Activated T-cell treated with anti-CD3 and anti-CD28 coated beads, Interleukin-2, amount 50 U/mL, for 48 hours (primary cell): ENCODE results near the gene C16orf95.

ENCODE experiments used
- DNase-seq, 2 experiments: peaks; one replicate each; pipeline ENCODE4 v3.0.0-alpha.2; 2020

C16orf95 gene

DNA sequence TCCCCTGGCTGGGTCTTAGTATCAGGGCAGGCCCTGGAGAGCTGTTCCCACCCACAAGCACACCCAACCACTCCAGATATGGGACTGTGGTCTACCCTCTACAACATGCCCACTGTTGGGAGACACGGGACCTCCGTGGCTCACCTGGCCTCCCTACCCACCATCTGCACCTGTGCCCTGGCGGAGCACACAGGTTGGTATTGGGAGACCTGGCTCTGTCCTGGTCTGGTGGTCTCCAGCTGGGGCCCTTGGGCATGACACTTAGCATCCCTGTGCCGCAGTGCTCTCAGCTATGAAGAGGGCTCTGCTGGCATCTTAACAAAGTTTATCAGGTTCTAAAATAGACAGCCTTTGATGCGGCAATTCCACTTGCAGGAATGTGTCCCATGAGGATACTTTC lies 5.8 kb downstream of the C16orf95 start:
- DNase-seq = no peak

DNA sequence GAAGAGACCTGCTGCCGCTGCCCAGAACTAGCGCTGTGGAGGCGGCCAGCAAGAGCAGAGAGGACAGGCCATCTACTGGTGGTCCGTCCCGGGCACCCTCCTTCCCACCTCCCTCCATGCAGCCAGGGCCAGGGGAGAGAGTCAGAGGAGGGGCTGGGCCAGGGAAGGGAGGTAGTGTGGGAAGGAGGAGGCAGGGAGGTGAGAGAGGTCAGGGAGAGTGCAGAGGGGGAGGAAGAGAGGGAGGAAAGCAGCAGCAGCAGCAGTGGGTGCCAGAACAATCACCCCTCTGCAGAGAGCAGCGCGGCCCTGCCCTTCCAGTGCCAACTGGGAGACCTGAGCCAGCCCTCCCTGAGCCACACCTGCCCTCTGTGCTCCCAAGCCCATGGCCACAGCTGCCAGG lies 6.6 kb downstream of the C16orf95 start:
- DNase-seq = no peak

DNA sequence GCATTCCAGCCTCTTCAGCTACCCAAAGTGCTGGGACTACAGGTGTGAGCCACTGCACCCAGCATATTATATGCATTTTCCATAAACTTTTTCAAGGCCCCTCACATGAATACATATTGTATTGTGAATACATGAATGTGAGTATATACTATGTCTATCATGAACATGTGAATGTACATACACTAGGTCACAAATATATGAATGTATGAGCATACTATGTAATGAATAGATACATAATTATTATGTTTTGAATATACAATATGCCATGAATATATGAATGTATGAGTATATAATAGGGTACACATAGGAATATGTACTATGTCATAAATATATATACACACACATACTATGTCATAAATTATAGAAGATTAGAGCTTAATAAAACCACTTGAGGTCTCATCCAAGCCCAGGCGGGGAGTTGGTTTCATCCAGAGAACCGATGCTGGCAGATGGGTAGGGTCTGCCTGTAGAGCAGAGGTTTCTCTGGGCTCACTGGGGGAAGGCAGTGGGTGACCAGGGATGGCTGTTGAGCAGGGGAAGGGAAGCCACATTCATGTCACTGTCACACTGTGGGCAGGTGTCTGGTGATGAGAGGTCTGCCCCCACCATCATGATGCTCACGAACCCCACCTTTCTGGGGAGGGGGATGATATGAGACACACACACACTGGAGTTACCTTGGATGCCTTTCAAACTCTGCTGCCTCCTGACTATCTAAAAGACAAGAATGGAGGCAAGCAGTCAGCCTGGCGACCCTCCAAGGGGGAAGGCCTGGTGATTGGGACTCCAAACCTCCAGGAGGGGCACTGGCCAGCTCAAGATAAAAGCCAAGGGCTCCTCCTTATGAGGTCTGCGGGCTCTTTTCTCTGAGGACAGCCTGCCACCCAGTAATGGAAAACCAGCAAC lies 7.3 kb downstream of the C16orf95 start:
- DNase-seq = no peak

DNA sequence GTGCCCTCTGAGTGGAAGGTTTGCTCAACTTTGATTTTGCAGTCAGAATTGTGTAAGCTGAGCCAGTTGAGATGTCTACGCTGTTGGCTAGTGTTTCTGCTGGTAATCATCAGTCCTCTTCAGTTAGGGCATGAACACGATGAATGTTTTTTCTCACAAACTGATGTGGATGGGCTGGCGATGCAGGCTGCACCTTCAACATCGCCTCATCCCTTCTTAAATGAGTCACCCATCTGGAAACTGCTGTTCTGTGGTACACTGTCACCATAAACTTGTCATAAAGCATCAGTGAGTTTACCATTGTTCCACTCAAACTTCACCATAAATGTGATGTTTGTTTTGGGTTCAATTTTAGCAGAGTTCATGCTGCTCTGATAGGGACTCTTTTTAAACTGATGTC lies 8.4 kb downstream of the C16orf95 start:
- DNase-seq = peak in 1 of 2 experiments; percentile 37

DNA sequence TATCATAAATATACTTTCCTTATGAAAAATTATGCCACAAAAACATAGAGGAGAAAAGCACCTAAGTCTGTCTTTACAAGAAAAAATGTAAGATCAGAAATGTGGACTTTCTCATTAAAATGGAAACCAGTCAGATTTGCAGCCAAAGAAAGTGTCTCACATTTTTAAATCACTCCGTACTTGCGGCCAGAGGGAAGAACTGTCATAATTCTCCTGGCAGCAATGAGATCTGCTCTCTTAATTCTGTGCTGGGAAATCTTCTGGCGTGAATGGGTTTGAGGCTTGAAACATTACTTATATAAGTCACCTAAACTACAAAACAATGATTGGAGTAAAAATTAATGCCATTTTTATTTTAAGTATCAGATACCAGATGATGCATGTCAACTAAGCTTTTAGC lies 10.7 kb downstream of the C16orf95 start:
- DNase-seq = no peak

DNA sequence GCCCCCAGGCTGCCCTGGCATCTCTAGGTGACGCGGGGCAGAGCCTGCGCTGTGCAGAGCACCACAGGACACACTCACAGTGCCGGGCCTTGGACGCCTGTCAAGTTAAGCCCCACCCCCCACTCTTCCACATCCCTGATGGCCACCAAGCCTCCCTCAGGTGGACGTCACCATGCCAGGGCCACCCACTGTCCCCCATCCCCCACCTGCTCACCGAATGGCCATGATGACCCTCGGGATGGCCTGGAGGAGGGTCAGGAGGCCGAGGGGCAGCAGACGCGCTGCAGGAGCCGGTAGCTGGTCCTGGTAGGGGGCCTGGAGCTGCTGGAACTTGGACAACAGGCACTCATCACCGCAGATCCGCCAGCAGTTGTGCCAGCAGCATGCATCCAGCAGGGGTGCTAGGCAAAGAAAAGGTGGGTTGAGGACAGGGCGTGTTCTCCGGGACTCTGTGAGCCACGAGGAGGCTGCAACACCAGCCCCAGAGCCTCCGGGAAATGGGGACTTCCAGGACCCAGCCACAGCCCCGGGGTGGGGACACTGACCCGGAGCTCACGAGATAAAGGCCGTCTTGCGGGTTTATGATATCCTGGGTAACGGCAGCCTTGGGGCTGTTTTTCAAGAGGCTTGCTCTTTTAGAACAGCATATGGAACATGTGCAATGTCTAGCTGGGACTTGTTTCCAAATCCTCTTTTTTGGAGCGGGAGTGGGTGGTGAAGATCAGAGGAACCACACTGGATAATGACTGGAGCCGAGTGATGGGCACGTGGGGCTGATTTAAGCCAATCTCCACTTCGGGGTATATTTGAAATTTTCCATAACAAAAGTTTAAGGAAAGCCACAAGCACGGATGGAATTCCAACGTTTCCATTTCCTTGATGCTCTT lies 11.4 kb downstream of the C16orf95 start:
- no peak for DNase-seq

DNA sequence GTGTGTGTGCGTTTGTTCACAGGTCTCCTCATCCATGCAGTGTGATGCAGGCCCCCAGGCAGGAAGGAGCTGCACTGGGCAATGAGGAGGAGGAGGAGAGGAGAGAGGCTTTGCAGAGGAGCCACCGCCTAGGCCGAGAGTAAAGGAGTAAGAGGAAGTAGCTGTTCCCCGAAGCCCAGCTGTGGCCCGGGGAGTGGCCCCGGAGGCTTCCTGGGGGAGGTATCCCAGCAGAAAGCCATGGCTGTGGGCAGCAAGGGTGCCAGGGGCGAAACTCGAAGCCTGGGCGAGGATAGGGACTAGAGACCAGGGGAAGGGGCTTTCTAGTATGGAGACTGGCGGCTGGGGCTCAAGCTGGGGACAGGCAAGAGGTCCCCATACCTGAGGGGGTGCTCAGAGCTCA lies 12.2 kb downstream of the C16orf95 start:
- no peak for DNase-seq

DNA sequence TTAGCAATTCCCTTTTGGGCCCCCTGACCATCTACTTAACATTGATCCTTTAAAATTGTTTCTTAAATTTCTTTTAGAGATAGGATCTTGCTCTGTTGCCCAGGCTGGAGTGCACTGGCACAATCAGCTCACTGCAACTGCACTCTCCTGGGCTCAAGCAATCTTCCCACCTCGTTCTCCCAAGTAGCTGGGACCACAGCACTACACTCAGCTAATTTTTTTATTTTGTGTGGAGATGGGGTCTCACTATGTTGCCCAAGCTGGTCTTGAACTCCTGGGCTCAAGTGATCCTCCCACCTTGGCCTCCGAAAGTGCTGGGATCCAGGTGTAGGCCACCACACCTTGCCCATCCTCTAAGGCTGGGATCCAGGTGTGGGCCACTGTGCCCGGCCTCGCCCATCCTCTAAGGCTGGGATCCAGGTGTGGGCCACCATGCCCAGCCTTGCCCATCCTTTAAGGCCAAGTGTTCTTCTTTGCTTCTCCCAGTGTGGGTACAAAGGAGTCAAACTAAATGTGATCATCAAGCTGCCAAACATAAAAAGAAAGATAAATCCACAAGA lies 13.2 kb downstream of the C16orf95 start:
- DNase-seq = no peak

DNA sequence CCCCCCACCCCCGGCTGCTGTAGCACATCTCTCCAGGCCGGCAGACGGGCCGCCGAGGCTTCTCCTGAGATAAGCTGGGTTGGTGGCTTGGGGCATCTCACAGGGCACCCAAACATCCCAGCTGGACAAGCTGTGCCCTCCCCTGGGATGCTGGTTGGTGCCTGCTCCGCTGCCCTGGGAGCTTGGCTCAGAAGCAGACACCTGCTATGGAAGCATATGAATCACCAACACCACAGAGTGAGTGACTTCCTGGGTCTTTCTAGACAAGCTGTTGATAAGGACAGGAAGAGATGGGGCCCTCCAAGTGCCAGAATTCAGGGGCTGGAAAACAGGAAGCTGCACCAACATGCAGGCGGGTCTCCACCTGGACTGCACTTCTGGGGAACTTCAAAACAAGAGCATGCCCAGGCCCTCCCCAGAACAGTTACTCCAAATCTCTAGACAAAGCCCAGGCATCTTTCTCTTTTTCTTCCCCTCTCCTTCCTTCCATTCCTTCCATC lies 13.7 kb downstream of the C16orf95 start:
- no peak for DNase-seq

DNA sequence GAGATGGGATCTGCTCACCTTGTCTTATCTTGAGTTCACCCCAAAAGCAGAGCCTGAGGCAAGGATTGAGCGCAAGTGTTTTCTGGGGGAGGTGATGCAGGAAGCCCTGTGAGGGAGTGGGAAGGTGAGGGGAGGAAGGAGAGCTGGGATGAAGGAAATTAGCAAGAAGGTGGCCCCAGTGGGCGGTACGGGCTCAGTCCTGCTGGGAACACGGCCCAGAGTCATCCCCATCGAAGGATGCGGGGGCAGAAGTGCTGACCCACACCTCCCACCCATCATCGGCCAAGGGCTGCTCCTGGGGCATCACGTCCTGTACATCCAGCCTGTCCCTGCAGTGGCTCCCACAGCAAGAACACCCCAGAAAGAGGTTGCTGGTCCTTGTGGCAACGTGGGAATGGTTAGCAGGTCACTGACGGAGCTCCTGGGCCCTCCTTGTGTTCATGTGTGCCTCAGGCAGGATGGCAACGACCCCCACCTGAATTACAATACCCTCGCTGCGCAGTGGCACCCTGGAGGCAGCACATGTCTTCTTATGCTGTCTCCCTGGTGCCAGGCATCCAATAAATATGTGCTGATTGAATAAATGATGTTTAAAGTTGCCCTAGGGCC lies 18.2 kb downstream of the C16orf95 start:
- DNase-seq = no peak

DNA sequence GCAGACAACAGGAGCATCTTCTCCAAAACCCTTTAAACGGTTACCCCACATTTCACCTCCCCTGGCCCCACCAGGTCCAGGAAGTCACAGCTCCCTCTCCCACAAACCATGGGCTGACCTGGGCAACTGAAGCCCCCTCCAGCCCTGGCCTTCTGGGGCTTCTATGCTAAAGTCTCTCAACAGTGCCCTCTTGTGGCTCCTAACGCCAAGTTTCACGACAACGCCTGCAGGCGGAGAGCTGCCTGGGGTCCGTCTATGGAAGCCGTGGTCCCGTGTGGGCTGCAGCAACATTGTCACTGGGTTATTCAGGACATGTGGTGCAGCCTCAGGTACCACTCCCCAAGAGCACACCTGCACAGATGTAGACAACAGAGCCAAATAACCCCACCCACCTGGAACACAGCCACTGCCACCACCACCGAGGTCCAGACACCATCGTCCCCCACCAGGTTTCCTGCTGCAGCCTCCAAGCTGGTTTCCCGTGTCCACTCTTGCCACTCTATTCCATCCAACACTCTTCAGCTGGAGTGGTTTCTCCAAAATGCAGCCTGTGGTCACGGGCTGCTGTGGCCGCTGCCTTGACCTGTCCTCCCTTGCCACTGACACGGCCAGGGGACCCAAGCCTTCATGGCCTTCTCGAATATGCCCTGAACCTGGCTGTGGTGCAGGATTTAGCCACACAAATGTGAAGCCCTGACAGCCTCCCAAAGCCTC lies 19.1 kb downstream of the C16orf95 start:
- peak; percentile 57 to 60 for DNase-seq

DNA sequence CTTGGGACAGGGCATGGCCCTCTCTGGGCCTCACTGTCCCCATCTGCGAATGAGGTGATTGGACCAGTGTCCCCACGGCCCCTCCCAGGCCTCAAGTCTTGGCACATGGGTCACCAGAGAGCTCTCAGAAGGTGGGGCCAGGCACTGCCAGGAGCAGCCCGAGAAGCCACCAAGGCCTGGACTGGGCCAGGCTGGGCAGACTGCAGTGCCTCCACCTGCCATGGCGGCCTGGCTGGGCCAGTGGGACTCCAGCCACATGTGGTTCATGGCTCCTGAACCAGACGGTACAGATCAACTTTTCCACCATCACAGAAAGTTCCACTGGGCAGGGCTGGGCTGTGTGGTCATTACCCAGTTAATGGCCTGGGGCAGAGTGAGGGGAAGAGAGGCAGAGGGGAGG lies 19.8 kb downstream of the C16orf95 start:
- DNase-seq = no peak

DNA sequence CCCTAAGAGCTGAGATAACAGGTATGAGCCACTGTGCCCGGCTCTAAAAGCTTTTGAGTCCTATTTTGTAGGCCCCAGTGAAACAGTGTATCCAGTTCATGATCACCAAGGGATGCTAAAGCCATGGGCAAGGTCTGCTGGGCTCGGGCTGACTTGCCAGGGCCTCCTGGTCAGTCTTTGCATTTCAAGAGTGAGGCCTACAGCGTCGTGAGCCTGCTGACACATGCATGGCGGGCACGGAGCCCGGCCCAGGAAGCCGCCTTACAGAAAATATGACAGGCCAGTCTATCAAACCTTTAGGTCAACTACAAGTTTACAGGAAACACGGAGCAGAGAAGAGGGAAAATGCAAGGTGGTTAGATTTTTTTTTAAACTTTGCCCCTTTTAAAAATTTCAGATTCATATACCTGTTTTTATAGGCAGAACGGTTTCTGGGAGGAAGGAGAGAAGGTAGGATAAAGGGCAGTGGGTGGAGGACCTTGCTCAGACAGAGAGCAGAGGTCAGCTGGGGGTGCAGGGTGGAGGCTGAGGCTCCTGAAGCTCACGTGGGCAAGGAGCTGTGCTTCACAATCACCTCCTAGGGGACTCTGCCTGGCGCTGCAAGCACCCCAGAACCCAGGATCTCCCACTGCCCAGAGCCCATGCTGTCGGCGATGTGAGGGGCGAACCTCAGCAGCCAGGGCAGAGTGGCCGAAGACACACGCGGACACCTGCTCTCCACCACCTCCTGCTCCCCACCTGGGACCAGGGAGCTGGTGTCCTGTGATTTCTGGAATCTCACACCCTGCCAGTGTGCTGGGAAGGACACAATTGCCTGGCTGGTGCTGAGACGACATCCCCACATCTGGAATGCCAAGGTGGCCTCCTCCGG lies 21.3 kb downstream of the C16orf95 start:
- no peak for DNase-seq

DNA sequence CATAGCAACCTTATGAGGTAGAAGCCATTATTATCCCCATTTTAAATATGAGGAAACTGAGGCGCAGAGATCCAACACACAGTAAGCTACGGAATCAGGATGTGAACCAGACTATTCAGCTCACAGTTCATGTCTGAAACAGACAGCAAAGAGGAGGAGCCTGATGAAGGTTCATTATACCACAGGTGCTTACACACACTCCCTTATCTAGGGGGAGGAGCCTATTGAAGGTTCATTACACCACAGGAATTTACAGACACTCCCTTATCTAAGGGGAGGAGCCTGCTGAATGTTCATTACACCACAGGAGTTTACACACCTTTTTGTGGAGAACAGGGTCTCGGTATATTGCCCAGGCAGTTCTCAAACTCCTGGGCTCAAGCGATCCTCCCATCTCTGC lies 21.9 kb downstream of the C16orf95 start:
- DNase-seq = no peak

DNA sequence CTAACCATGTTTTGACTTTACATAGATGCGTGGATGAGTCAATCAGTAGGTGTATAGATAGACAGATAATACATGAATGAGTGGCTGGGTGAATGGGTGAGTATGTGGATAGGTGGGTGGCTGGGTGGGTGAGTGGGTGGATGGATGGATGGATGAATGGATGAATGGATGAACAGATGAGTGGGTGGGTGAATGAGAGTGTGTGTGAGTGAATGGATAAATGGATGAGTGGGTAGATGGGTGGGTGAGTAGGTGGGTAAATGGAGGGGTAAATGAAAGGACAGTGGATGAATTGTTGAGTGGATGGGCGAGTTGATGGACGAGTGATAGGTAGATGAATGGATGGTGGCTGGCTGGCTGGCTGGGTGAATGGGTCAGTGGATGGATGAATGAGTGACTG lies 23.2 kb downstream of the C16orf95 start:
- DNase-seq = no peak

DNA sequence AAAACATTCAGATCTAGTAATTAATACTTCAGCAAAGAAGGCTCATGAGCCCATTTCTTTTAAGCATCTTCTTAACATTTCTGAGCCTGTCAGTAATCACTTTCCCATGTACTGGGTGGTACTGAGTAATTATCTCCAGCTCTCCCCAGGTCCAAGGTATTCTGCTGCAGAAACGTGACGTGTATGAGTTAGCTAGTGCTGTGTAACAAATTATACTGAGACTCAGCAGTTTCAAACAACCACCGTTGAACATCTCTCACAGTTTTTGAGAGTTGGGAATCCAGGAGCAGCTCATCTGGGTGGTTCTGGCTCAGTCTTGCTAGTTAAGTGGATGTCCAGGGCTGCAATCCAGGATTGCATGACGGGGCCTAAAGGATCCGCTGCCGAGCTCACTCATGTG lies 25.2 kb downstream of the C16orf95 start:
- DNase-seq = no peak

DNA sequence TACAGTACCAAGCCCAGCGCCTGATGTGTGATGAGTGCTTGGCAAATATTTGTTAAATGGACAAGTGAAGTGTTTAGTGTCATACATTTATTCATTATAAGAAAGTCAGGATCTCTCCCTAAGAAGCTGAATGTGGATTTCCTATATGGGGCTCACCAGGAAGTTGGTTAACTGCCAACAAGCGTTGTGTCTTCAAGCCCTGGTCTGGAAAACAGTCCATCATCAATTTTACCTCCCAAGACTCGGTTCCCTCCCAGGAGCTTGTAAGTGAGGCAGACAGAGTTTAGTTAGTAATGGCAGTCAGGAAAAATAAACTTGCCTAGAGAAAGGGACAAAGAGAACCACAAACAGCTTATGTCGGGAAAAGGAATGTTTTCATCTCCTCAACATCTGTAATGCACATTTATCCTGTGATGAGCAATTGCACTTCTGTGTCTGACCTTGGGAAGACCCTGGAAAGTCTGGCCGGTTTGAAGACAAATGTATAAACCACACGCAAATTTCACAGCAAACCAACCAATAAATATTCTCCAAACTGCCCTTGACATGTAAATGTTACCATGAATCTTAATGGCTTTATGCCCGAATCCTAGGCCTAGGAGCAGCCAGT lies 28.3 kb downstream of the C16orf95 start:
- no peak for DNase-seq

DNA sequence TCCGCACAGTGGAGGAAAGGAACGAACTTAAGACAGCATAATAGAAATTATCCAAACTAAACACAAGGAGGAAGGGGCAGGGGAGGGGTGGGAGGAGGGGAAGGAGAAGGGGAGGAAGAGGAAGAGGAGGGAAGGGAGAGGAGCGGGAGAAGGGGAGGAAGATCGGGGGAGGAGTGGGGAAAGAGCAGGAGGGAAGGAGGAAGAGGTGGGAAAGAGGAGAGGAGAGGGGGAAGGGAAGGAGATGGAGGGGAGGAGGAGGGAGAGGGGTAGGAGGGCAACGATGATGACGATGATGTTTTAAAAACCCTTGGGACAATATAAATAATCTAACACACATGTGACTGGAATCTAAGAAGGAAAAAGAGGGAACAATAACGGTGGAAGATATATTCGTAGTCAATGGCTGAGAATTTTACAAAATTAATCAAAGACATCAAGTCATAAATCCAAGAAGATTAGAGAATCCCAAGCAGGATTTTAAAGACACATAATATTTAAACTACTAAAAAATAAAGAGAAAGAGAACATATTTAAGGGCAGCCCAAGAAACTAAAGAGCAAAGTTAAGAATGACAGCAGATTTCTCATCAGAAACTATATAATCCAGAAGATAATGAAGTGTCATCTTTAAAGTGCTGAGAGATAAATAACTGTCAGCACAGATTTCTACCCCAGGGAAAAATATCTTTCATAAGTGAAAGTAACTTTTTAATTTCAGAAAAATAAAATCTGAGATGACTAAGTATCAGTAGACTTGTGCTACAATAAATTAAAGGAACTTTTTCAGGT lies 30.2 kb downstream of the C16orf95 start:
- no peak for DNase-seq

DNA sequence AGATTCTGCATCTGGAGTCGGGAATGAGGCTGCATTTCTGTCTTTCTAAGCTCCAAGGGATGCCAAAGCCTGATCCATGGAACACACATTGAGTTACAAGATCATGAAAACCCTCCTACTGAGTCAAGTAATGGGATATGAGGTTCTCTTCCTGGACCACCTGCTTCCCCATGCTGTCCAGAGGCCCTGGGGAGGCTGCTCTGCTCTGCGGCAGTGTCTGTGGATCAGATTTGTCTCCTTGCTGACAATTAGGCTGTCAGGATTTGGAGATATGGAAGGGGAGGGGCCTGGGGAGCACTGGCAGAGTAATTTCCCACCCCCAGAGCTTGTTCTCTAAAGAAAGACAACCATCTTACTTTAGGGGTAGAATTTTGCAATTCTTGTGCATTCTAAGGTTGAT lies 33.0 kb downstream of the C16orf95 start:
- DNase-seq = no peak

DNA sequence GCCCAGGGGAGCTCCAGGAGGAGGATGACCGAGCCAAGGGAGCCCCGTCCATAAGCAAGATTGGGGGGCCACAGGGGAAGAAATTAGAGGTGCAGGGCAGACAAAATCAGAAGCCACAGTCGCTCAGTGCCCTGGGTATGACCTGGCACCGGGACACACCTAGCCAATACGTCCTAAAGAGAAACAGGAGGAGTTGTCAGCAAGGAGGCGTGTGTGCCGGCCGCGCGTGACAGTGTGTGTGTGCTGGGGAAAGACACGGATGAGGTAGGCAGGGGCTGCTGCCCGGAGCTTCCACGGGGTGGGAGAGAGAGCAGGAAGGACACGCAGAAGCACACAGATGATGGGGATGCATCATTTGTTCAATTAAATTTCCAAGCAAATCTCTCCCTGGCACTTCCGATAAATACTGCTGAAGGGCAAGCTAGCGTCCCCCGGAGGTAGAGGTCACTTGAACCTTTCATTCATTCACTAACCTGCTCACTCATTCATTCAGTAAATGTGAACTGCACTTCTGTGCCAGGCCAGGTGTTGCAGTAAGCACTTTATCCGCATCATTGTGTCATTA lies 38.0 kb downstream of the C16orf95 start:
- DNase-seq = no peak
